ENCODE measurements around the gene RALGPS1. TPM values are rescaled to one million over a fixed set of nuclear protein-coding genes. Genes with fewer than 3 reads are reported as not detected.

The RALGPS1 gene
- total RNA-seq, 4 donors from 2014 or later, result 4.6 to 11.9 (median 10.0) TPM

GRCh38 chr9:127129718-127130085 lies 215.1 kb downstream of the RALGPS1 start:
- TF ChIP-seq POLR2AphosphoS5 (IDR thresholded peaks at IDR 0.05) (no peak), POLR2A (IDR thresholded peaks at IDR 0.05; ENCODE audit: low read depth) (no peak), EP300 (IDR thresholded peaks at IDR 0.05) (no peak), CTCF (IDR thresholded peaks at IDR 0.05) (no peak)
- 87% methylated on average over 3 of the region's 3 CpGs for WGBS
- H3K36me3 ChIP-seq, result no peaks in the 10 kb centered on the region
- DNase-seq (ENCODE audit: extremely low spot score), result no peak
- no peaks in the 10 kb centered on the region for H3K27me3 ChIP-seq
- H3K9me3 ChIP-seq, result no peaks in the 10 kb centered on the region
- peaks cover 56 to 78% (median 74%) of the 10 kb centered on the region in 4 donors for H3K4me1 ChIP-seq
- intact Hi-C loops (cut with DNase I), result no loop called here
- peak overlapping the region; percentile 40 to 65 (median 58) for H3K27ac ChIP-seq (replicated peaks in 1 of 4)
- H3K4me3 ChIP-seq, result no peak overlapping the region

- no peak for DNase-seq (ENCODE audit: extremely low spot score)
- TF ChIP-seq CTCF (IDR thresholded peaks at IDR 0.05), result no peak
- no peak for TF ChIP-seq POLR2AphosphoS5 (IDR thresholded peaks at IDR 0.05)
- no peak for TF ChIP-seq POLR2A (IDR thresholded peaks at IDR 0.05; ENCODE audit: low read depth)
- no peak for TF ChIP-seq EP300 (IDR thresholded peaks at IDR 0.05)
- WGBS, result 86% methylated on average over 2 of the region's 2 CpGs
- Histone ChIP-seq H3K36me3 (no peaks in the 10 kb centered on the region), H3K27me3 (no peaks in the 10 kb centered on the region), H3K4me1 (peaks cover 61 to 83% (median 79%) of the 10 kb centered on the region in 4 donors), H3K4me3 (no peak overlapping the region), H3K27ac (replicated peaks in 1 of 4) (peak overlapping the region in 2 of 4 donors; percentile 59 to 65), H3K9me3 (no peaks in the 10 kb centered on the region)
- intact Hi-C loops (cut with DNase I), result no loop called here
These were observed 215.7 kb downstream of the RALGPS1 start for GRCh38 chr9:127130235-127130634.

- intact Hi-C loops (cut with DNase I), result no loop called here
- Histone ChIP-seq H3K4me1 (peaks cover 68 to 89% (median 86%) of the 10 kb centered on the region in 4 donors), H3K9me3 (no peaks in the 10 kb centered on the region), H3K36me3 (no peaks in the 10 kb centered on the region), H3K27me3 (no peaks in the 10 kb centered on the region), H3K27ac (replicated peaks in 1 of 4) (peak overlapping the region; percentile 81 to 89 (median 87)), H3K4me3 (no peak overlapping the region)
- TF ChIP-seq POLR2A (IDR thresholded peaks at IDR 0.05; ENCODE audit: low read depth) (no peak), CTCF (IDR thresholded peaks at IDR 0.05) (no peak), POLR2AphosphoS5 (IDR thresholded peaks at IDR 0.05) (peak; percentile 56 to 73)
- WGBS, result 62% methylated on average over 10 of the region's 10 CpGs
- no peak for DNase-seq (ENCODE audit: extremely low spot score)
These were observed 216.3 kb downstream of the RALGPS1 start for GRCh38 chr9:127130661-127131538.

GRCh38 chr9:127131871-127132270 lies 217.3 kb downstream of the RALGPS1 start:
- peaks cover 75 to 91% (median 86%) of the 10 kb centered on the region in 4 donors for H3K4me1 ChIP-seq
- 65% methylated on average over 6 of the region's 6 CpGs for WGBS
- intact Hi-C loops (cut with DNase I), result no loop called here

More at GRCh38 chr9:127131871-127132270, 217.3 kb downstream of the RALGPS1 start:
- Histone ChIP-seq H3K27me3 (no peaks in the 10 kb centered on the region), H3K36me3 (no peaks in the 10 kb centered on the region), H3K9me3 (no peaks in the 10 kb centered on the region), H3K4me3 (no peak overlapping the region), H3K27ac (replicated peaks in 1 of 4) (peak overlapping the region; percentile 81 to 89 (median 87))
- no peak for DNase-seq (ENCODE audit: extremely low spot score)
- TF ChIP-seq POLR2A (IDR thresholded peaks at IDR 0.05; ENCODE audit: low read depth), result no peak
- TF ChIP-seq EP300 (IDR thresholded peaks at IDR 0.05), result no peak
- no peak for TF ChIP-seq CTCF (IDR thresholded peaks at IDR 0.05)
- no peak for TF ChIP-seq POLR2AphosphoS5 (IDR thresholded peaks at IDR 0.05)
